H7 (cell line): ENCODE data around the gene CEP68. TPM values are rescaled to one million over a fixed set of nuclear protein-coding genes. Genes with fewer than 3 reads are reported as not detected.
"Not testable (repeated sequence)": the region's sequence is repeated elsewhere in the genome, so short reads cannot be mapped to it uniquely, and the experiment has no call there.

Experiments
- DNase-seq: peaks from one replicate; pipeline ENCODE4 v3.0.0; 2012
- H3K27me3 ChIP-seq: 2 replicates; pipeline ENCODE4 v1.6.0; 2011; ENCODE audit warnings: mild to moderate bottlenecking, low read length; ENCODE audit not compliant: control insufficient read depth, insufficient read depth
- H3K36me3 ChIP-seq: replicated peaks from 2 replicates; pipeline ENCODE4 v1.5.1; 2011; ENCODE audit warnings: low read length; ENCODE audit not compliant: control insufficient read depth, insufficient read depth
- H3K4me3 ChIP-seq: 2 replicates; pipeline ENCODE4 v1.5.1; 2011; ENCODE audit warnings: low read depth, mild to moderate bottlenecking, control low read depth, low read length, moderate library complexity; ENCODE audit not compliant: insufficient read depth
- total RNA-seq: library from RNA; depleted of rRNA; stranded (reverse); fragments of >200 nt; shearing (Covaris generic); gene quantifications from 2 replicates; pipeline ENCODE4 v1.2.3, GENCODE V29; 2014; rRNA removed

The CEP68 gene
- total RNA-seq, result 10.3 and 15.1 TPM in 2 replicates

DNA sequence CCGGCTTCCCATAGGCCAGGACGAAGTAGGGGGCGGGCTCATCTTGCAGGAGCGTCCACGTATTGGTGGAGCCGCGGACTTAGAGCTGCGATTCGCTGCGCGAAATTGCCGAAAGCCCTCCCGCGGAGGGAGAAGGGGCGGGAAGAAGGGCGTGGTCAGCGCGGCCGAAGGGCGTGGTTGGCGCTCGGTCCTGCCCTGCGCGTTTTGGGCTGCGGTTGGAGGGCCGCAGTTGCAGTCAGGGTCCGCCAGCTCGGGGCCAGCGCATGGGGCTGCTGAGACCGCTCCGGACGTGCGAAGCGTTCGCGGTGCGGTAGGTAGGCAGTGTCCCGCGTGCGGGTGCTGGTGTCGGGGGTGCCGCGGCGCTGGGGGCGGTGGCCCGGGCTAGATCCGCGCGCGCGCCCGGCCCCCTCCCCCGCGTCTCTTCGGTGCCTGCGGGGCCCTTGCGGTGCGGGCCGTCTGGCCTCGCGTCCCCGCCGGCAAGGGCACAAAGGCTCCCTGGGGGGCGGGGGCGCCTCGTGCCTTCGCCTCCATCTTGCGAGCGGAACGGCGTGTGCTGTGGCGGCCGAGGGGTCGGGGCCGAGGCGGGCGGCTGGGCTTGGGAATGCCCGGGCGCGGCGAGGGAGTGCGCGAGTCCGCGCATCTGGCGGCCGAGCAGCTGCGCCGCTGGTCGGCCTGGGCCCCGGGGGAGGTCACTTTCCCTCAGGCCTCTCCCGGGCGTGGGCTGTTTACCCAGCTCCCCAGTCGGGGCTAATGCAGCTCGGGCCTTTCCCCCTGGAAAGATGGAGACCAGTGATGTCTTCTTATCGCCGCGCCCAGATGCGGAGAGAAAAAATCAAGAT is at the start of gene CEP68:
Gene CEP68, plus strand, starts transcription at position 202 of the 839 bp plus-strand sequence. CDS start 13,029 bp downstream, outside the sequence.
- peak within 1 kb of the TSS; percentile 73 for H3K4me3 ChIP-seq
- peak; percentile 97 for DNase-seq
- peaks cover 2% of the 10 kb centered on the region; the same call in 1 of the 2 replicates for H3K27me3 ChIP-seq
- H3K36me3 ChIP-seq, result no peaks in the 10 kb centered on the region

DNA sequence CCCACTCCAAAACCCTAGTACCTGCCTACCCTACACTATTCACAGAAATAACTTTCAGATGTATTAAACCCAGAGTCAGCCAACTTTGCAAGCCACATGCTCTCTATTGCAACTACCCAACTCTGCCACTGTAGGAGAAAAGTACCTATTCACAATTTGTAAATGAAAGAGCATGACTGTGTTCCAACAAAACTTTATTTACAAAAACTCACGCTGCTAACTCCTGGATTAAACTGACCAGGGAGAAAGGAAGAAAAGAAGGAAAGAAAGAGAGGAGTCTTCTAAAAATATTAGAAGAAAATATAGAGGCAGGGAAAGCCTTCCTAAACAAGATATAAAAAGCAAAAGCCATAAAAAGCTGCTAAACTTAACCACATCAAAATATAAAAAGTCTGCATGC is 42.4 kb upstream of the CEP68 start:
- no peak overlapping the region for H3K4me3 ChIP-seq
- H3K36me3 ChIP-seq, result 0 out of 2 replicates have a peak, but pooled peaks cover 2% of the 10 kb centered on the region
- H3K27me3 ChIP-seq, result no peaks in the 10 kb centered on the region
- DNase-seq, result no peak

DNA sequence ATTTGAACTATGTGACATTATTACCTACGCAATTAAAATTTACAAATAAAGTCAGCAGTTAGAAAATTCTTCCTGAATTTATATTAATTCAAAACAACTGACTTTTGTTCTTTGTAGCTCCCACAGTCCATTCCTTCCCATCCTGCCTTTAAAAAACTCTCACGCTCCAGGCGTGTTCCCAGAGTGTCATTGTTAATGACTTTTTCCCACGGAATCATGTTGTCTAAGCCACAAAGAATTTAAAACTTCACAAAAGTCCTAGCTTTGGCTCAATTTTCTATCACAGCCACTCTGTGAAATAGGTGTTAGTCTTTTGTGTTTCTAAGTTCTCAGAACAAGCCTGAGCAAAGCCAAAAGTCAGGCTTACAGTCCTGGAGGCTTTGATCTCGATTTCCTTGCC is 40.5 kb upstream of the CEP68 start:
- DNase-seq, result no peak
- Histone ChIP-seq H3K27me3 (no peaks in the 10 kb centered on the region), H3K4me3 (no peak overlapping the region), H3K36me3 (0 out of 2 replicates have a peak, but pooled peaks cover 2% of the 10 kb centered on the region)

- no peaks in the 10 kb centered on the region for H3K27me3 ChIP-seq
- no peak for DNase-seq
- H3K36me3 ChIP-seq, result 0 out of 2 replicates have a peak, but pooled peaks cover 2% of the 10 kb centered on the region
- H3K4me3 ChIP-seq, result no peak overlapping the region
Measured at GRCh38 chr2:65016789-65017188, 39.4 kb upstream of the CEP68 start.

GRCh38 chr2:65017335-65017734 is 38.9 kb upstream of the CEP68 start:
- H3K27me3 ChIP-seq, result no peaks in the 10 kb centered on the region
- DNase-seq, result peak; percentile 49

DNA sequence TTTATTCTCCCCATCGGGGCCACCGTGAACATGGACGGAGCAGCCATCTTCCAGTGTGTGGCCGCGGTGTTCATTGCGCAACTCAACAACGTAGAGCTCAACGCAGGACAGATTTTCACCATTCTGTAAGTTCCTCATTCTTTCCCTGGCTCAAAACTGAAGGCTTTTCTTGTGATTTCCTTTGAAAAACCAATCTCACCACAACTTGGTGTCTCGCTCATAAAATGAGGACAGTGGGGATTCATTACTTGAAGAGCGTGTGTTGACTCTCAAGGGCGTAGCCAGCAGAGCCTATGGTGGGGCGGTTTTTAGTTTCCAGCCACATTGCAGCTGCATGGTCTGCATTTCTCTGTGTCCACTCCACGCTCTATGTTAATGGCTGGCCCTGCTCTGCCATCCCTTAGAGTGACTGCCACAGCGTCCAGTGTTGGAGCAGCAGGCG is 38.1 kb upstream of the CEP68 start:
- Histone ChIP-seq H3K36me3 (0 out of 2 replicates have a peak, but pooled peaks cover 2% of the 10 kb centered on the region), H3K27me3 (no peaks in the 10 kb centered on the region), H3K4me3 (no peak overlapping the region)
- no peak for DNase-seq

More at GRCh38 chr2:65017335-65017734, 38.9 kb upstream of the CEP68 start:
- H3K36me3 ChIP-seq, result 0 out of 2 replicates have a peak, but pooled peaks cover 2% of the 10 kb centered on the region
- H3K4me3 ChIP-seq, result no peak overlapping the region

- H3K4me3 ChIP-seq, result no peak overlapping the region
- H3K36me3 ChIP-seq, result 0 out of 2 replicates have a peak, but pooled peaks cover 2% of the 10 kb centered on the region
- no peak for DNase-seq
Measured at GRCh38 chr2:65019010-65019409, 37.2 kb upstream of the CEP68 start.

GRCh38 chr2:65019675-65020195 is 36.5 kb upstream of the CEP68 start:
- Histone ChIP-seq H3K36me3 (0 out of 2 replicates have a peak, but pooled peaks cover 2% of the 10 kb centered on the region), H3K4me3 (no peak overlapping the region), H3K27me3 (no peaks in the 10 kb centered on the region)
- no peak for DNase-seq

More at GRCh38 chr2:65019010-65019409, 37.2 kb upstream of the CEP68 start:
- no peaks in the 10 kb centered on the region for H3K27me3 ChIP-seq

DNA sequence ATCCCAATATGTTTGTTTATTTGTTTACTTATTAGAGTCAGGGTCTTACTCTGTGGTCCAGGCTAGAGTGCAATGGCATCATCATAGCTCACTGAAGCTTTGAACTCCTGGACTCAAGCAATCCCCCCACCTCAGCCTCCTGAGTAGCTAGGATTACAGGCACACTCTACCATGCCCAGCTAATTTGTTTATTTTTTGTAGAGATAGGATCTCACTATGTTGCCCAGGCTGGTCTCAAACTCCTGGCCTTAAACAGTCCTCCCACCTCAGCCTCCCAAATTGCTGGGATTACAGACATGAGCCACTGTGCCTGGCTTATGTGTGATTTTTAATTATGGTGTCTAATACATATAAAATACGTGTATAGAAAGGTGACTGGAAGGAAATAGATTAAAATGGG is 36.0 kb upstream of the CEP68 start:
- H3K36me3 ChIP-seq, result not testable (repeated sequence)

GRCh38 chr2:65020943-65021528 is 35.2 kb upstream of the CEP68 start:
- 0 out of 2 replicates have a peak, but pooled peaks cover 2% of the 10 kb centered on the region for H3K36me3 ChIP-seq
- no peak overlapping the region for H3K4me3 ChIP-seq
- DNase-seq, result no peak
- H3K27me3 ChIP-seq, result no peaks in the 10 kb centered on the region

More for the DNA sequence above, 36.0 kb upstream of the CEP68 start:
- not testable (repeated sequence) for DNase-seq, H3K27me3 ChIP-seq, H3K4me3 ChIP-seq

DNA sequence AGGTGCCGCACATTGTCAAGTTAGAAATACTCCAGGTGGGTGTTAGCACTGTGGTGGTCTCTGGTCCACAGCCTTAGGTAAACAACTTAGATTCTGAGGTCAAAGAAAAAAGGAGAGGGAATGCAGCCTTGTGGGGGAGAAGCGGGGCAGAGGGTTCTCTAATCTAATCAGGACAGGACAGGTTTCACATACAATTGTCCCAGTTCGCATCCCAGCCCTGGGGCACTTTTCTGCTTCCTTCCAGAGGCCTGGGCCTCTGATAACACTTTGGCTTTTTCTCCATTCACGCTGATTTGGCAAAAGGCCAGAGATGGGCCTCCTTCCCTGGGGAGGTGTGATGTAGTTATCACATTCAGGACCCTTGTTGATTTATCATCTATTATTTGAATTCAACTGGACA is 34.5 kb upstream of the CEP68 start:
- 0 out of 2 replicates have a peak, but pooled peaks cover 2% of the 10 kb centered on the region for H3K36me3 ChIP-seq

GRCh38 chr2:65022189-65022588 is 34.0 kb upstream of the CEP68 start:
- DNase-seq, result no peak
- Histone ChIP-seq H3K4me3 (no peak overlapping the region), H3K27me3 (no peaks in the 10 kb centered on the region), H3K36me3 (0 out of 2 replicates have a peak, but pooled peaks cover 2% of the 10 kb centered on the region)

More for the DNA sequence above, 34.5 kb upstream of the CEP68 start:
- DNase-seq, result no peak
- H3K4me3 ChIP-seq, result no peak overlapping the region
- H3K27me3 ChIP-seq, result no peaks in the 10 kb centered on the region

GRCh38 chr2:65023742-65024141 is 32.5 kb upstream of the CEP68 start:
- Histone ChIP-seq H3K36me3 (no peaks in the 10 kb centered on the region), H3K27me3 (no peaks in the 10 kb centered on the region), H3K4me3 (no peak overlapping the region)
- DNase-seq, result no peak

DNA sequence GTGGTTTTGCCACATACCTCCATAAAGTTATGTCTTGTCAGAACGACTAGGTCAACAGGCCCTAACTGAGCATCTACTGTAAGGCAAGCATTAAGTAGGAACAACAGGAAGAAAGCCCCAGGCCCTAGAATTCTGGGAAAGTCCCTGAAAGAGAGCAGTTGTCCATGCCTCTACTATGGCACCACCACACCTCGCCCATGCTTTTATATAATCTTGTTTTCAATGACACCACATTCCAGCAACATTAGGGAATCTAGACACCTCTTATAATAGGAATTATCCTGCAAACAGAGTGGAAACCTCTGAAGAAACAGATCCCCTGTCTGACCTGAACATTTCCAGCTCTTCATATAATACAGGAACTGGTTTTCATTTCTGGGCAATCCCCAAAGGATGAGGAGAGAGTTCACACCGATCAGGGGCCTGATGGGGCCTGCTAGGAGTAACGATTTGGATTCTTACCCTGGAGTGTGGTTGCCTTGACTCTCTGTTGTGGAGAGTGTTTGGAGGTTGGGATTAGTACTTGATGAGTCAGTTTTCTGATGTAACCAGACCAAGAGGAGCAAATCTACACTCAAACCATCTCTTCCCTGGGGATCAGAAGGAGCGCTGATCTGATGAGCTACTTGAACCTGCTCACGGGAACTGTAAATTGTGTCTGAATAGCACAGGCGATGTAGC is 31.9 kb upstream of the CEP68 start:
- DNase-seq, result no peak
- Histone ChIP-seq H3K36me3 (no peaks in the 10 kb centered on the region), H3K4me3 (no peak overlapping the region), H3K27me3 (no peaks in the 10 kb centered on the region)
